NT2/D1 (cell line): ENCODE data around the gene FEM1A.

ENCODE experiments used
- DNase-seq: peaks from one replicate; pipeline ENCODE4 v3.0.0-alpha.2; 2011; ENCODE audit warnings: low read depth, low spot score
- H3K27me3 ChIP-seq: 2 replicates; pipeline ENCODE4 v1.6.0; 2011; ENCODE audit warnings: mild to moderate bottlenecking; ENCODE audit not compliant: insufficient read length, insufficient read depth
- H3K36me3 ChIP-seq: 2 replicates; pipeline ENCODE4 v1.6.1; 2011; ENCODE audit warnings: mild to moderate bottlenecking, low read length, mixed read lengths; ENCODE audit not compliant: insufficient read depth, insufficient read length
- H3K4me1 ChIP-seq: 2 replicates; pipeline ENCODE4 v1.5.1; 2011; ENCODE audit not compliant: insufficient read depth, insufficient read length
- H3K4me3 ChIP-seq: 2 replicates; pipeline ENCODE4 v1.5.1; 2011; ENCODE audit warnings: low read depth; ENCODE audit not compliant: insufficient read length
- H3K9ac ChIP-seq: 2 replicates; pipeline ENCODE4 v1.6.0; 2011; ENCODE audit warnings: low read depth; ENCODE audit not compliant: insufficient read length
- H3K9me3 ChIP-seq: 2 replicates; pipeline ENCODE4 v1.5.1; 2011; ENCODE audit warnings: mild to moderate bottlenecking, low read length; ENCODE audit not compliant: insufficient read depth
- SUZ12 ChIP-seq: IDR thresholded peaks from 2 replicates; pipeline ENCODE4 v1.6.1; 2011; ENCODE audit not compliant: insufficient read length, insufficient read depth; ENCODE audit errors: extremely low read depth
- YY1 ChIP-seq: IDR thresholded peaks from 2 replicates; pipeline ENCODE4 v1.6.1; 2011; ENCODE audit not compliant: insufficient read length, insufficient read depth
- ZNF274 ChIP-seq: IDR thresholded peaks from 2 replicates; pipeline ENCODE4 v1.6.1; 2011; ENCODE audit warnings: mild to moderate bottlenecking, low read depth, low read length

The FEM1A gene

GRCh38 chr19:4847190-4847973 is 55.8 kb downstream of the FEM1A start:
- Histone ChIP-seq H3K4me3 (no peak overlapping the region), H3K27me3 (no peaks in the 10 kb centered on the region), H3K4me1 (peaks cover 2% of the 10 kb centered on the region), H3K9me3 (no peaks in the 10 kb centered on the region), H3K36me3 (peaks cover 80% of the 10 kb centered on the region), H3K9ac (no peak overlapping the region)
- TF ChIP-seq YY1 (no peak), ZNF274 (no peak), SUZ12 (no peak)
- no peak for DNase-seq

GRCh38 chr19:4849019-4849418 is 57.5 kb downstream of the FEM1A start:
- Histone ChIP-seq H3K9ac (no peak overlapping the region), H3K4me3 (no peak overlapping the region), H3K27me3 (no peaks in the 10 kb centered on the region), H3K9me3 (no peaks in the 10 kb centered on the region), H3K4me1 (peaks cover 2% of the 10 kb centered on the region), H3K36me3 (peaks cover 78% of the 10 kb centered on the region)
- TF ChIP-seq YY1 (no peak), SUZ12 (no peak), ZNF274 (no peak)
- no peak for DNase-seq
